ENCODE measurements around the gene GSG1L.

The GSG1L gene

DNA sequence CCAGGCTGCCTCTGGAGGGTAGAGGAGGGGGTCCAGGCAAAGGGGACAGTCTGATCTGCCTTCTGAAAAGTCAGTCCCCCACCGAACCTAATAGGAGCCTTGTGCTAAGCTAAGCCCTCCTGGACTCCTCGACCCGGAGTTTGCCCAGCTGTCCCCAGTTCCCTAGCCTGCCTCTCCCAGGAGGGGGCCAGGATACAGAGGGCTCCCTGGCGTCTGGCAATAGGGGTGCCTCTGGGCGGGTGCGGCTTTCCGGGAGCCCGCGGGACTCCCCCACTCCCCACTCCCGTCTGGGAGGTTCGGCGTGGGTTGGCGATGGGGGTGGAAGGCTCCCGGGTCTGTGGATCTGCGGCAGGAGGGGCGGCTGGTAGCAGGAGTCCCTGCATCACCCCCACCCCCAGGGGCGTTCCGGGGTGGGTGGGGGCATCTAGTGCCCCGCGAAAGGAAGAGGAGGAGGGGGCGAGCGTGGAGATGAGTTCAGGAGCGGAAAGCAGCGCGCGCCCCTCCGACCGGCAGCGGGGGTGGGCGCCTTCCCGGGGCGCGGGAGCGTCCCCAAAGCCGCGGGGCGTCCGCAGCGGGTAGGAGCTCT is 1.2 kb downstream of the GSG1L start:
- no peak for DNase-seq

DNA sequence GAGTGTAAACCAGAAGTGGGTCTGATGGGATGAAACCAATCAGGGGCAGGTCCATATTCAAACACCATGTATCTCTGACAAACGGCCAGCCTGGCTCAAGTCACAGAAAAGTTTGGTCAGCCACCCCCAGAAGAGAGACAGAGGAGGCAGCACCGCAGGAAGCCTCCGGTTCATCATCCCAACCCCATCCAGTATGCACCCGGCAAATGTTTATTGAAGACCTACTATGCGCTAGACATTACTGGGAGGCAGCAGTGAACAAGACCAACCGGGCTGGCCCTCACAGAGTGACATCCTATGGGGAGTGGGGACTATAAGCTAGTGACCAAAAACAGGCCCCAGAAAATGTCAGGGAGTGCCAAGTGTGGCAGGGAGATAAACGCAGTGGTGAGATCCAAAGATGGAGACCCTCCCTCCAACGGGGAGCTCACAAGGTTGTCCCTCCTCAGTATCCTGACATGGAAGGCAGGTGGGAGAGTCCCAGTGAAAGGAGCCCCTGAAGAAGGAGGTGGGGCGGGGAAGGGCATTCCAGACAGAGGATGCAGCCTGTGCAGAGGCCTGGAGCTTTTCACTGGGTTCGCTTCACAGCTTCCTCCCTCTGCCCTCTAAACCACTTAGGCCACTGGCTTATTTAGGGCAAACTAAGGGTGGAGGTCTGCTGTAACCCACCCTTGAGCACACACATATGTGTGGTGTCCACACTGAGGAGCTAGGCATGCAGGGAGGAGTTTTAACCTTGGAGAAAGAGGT is 2.0 kb downstream of the GSG1L start:
- DNase-seq: no peak

DNA sequence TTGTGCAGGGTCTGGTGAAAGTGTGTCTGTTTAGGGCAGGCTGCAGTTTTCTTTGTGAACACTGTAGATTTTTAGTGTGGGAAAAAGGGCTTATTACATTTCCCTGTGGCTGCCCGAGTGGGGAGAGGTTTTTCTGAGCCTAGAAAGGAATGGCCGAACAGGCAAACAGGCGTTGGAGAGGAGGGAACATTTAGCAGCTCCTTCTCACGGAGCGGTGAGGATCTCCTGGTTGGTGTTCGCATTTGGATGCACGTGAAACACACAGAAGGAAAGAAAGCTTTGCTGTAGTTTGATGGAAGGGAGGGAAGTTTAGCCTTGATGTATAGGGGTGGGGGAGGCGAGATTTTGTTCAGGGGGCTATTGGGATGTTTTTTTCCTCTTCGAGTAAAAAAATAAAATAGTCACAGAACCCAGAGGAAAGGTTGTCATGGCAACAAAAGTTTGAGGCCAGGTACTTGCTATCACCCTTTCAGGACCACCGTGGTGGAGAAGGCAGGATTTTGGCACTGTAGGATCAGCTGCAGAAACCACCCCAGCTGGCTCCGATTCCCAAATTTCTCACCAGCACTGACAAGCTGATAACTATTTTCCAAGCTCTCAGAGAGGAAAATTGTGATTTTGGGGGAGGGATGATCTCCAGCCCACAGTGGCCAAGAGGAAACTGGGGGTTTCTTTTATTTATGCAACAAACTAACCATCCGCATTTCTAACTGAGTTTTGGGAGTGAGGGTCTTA is 3.5 kb downstream of the GSG1L start:
- no peak for DNase-seq

DNA sequence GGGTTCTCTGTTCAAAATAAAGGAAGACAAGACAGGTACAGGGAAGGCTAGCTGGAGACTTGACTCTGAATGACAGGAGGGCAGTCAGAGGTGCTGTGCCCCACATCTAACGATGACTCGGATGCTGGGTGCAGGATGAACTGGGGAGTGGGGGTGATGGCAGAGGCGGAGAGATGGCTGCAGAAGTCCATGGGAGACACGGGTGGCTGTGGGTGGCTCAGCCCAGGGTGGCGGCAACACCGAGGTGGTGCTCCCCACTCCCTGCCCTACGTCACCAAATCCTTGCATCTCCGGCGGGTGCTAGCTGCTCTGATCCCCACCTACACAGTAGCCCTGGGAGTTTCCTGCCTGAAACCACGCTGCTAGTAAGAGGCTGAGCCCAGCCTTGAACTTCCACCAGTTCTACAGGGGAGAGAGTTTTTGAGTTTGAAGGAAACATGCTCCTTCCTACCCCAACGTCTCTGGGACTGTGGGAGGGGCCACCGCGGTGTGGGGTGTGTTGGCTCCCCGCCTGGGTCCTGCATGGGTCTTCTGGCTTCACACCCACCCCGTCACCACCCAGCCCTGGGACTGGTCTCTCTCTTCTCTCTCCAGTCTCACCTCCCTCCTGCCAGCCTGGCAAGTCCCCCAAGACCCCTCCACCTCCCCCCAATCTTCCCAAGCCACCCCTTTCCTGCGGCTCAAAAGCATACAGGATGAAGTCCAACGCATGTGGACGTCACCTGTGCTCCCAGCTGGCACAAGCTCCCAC is 4.5 kb downstream of the GSG1L start:
- DNase-seq: no peak

DNA sequence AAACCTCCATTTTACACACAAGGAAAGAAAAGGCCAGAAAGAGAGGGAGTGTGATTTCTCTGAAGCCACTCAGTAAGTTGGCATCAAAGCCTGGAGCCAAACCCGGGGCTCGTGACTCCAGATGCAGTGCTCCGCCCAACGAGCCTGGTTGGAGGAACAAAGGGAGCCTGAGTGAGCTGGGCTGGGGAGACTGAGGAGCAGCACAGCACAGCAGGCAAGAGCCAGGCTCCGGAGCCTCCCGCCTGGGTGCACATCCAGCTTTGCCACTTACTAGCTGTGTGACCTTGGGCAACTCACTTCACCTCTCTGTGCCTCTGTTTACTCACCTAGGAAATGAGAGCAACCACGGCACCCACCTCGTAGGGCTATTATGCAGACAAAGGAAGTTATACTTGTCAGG is 5.6 kb downstream of the GSG1L start:
- DNase-seq: no peak

DNA sequence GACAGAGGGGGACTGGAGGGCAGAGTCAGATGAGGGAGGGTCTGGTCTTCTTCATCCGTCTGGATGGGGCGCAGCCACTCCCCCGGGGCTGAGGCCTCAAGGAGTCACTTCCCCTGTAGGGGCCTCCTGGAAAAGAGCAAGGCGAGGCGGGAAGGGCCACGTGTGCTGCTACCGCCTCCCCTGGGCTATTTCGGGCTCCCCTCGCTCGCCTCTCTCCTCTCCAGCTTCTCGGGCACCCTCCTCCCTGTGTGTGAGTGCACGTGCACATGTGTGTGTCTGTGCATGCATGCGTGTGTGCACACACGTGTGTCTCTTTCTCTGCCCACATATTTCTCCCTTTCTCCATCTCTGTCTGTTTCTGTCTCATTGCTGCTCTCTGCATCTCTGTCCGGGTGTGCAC is 10.1 kb downstream of the GSG1L start:
- no peak for DNase-seq

DNA sequence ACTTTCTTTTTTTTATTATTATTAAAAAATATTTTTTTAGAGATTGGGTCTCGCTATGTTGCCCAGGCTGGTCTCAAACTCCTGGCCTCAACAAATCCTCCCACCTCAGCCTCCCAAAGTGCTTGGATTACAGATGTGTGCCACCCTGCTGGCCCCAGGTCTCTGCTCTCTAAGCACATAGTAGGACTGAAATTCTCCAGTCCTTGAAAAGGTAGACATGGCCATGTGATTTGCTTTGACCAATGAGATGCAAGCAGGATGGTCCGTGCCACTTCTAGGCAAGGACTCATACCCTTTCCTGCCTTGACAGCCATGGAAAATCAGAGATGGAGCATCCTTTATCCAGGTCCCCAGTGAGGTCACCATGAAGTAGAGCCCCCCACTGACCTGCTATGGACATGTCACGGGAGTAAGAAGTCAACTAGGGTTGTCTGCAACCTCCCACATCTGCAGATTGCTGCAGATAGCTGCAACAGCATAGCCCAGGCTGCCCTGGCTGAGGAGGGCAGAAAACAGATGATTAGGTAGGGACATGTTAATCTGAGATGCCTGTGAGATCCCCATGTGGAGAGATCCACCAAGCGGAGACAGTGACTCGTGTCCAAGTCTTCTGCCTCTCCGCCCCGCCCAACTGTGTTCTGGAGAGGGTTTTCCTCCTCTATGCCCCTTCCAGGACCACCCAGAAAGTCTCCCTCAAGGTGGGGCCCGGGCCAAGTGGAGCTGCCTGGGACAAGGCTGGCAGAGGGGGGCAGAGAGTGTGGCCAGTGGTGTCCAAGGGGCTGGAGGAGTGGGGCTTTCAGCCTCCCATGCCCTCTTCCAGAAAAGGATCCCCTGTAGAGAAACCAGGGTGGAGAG is 11.0 kb downstream of the GSG1L start:
- DNase-seq: no peak

DNA sequence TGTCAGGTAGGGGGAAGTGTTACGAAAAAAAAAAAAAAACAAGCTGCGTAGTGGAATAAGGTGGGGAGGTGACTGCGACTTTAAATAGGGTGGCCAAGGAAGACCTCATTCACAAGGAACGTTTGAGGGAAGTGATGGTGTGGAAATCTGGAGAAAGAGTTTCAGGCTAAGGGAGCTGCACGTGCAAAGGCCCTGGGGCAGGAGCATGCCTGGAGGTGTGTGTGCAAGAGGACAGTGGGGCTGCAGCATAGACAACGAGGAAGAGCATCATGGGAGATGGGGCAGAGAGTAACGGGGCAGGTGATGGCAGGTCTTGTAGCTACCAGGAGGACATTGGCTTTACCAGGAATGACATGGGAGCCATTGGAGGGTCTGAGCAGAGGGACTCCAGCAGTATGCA is 12.0 kb downstream of the GSG1L start:
- no peak for DNase-seq

DNA sequence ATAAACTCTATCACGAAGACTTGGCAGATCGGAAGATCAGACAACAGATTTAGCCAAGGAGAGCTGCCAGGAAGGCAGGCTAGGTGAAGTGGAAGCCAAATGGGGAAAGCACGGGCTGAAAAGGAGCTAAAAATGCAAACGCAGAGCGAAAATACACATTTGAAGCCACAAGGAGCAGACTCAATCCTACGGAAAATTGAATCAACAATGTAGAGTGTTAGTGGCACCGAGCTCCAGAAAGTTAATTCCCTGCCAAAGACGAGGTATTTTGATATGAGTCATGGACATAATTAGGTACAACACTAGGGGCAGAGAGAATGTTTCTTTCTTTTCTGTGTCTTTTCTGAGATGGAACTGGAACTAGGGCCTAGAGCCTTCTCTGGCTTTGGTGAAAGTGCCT is 20.7 kb downstream of the GSG1L start:
- no peak for DNase-seq

DNA sequence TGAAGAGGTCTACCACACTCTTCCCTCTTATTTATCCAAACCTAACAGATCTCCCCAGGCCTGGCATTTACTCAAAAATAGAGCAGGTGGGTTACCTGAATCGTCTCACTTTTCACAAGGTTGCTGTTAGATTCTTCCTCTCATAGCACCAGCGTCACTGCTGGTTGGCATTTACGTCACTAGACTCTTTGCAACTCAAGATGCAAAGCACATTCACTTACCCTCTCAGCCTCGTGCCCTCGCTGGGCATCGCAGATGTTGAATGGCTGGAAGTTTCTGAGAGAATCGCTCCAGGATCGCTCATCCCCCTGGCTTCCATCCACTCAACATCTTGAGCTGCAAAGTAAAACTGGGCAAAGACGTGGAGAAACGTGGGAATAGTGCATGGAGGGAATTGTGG is 21.9 kb downstream of the GSG1L start:
- no peak for DNase-seq

DNA sequence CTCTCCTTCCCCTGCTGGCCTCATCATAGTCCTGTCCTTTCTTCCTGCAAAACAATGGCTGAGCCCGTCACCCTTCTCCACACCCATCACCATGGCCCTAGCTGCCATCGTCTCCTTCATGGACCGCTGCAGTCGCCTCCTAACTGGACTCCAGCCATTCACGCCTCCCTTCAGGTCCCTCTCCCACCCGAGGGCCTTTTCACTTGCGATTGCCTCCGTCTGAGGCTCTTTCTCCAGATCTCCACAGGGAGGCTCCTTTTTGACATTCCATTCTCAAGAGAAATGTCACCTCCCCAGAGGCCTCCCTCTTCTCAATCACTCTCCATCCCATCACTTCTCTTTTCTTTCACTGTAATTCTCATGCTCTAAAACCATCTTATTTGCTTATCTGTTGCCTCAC is 23.5 kb downstream of the GSG1L start:
- DNase-seq: no peak

DNA sequence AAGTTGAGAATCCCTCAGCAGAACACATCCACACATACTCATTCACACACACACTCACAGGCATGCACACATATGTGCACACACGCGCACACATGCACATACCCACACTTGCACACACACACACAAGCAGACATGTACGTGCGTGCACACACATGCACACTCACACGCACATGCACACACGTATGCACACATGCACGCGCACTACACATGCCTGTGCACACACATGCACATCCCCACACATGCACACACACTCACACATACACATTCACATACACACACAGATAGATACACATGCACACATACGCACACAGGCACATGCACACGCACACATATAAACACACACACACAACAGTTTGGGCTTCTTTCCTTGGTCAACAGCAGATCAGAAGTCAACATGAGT is 24.0 kb downstream of the GSG1L start:
- no peak for DNase-seq

DNA sequence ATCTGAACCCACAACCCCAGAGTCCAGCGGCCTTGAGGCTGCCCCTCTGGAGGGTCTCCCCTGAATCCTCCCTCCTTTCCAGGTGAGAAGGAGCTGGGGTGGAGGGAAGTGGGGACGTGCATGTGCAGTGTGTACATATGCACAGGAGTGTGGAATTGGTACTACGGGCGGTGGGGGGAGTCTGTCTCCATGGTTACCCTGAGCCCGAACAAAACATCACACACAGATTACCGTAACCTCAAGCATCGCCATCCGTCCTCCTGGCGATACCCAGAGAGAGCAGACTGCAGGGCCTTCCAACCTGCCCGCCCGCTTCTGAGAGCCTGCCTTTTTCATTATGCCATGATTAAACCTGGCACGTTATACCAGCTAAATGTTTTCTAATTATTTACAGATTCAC is 25.1 kb downstream of the GSG1L start:
- no peak for DNase-seq

DNA sequence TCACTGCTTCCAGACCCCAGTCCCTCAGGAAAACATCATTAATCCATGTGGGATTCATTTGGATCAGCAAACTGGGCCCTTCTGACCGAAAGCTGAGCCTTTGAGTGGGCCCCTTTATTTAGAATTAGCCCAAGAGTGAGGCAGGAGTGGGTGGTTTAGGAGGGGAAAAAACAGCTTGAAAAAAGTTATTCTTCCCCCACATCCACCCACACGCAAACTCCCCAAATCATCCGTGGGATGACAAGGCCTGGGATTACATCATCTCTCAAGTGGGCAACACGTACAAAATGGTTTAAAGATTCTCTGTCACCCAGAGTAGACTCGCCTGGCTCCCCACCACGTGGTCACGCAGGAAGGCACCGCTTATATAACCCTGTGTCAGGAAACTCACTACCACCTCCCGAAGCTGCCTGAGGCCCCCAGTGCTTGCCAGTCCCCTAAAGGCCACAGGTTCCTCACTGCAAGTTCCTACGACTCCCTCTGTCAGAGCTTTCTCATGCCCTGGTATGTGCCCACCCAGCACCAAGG is 27.6 kb downstream of the GSG1L start:
- no peak for DNase-seq

DNA sequence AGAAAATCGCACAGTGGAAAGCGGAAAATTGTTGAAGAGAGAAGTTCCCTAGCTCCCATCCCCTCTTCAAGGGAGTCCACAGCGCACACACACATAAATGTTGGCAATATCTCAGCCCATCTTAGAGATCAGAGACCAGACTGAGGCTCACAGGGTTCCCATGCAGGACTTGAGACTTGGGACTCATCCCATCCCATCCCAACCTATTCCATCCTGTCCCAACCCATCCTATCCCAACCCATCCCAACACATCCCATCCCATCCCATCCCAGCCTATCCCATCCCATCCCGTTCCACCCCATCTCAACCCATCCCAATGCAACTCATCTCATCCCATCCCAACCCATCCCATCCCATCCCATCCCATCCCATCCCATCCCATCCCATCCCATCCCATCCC is 29.6 kb downstream of the GSG1L start:
- no peak for DNase-seq

DNA sequence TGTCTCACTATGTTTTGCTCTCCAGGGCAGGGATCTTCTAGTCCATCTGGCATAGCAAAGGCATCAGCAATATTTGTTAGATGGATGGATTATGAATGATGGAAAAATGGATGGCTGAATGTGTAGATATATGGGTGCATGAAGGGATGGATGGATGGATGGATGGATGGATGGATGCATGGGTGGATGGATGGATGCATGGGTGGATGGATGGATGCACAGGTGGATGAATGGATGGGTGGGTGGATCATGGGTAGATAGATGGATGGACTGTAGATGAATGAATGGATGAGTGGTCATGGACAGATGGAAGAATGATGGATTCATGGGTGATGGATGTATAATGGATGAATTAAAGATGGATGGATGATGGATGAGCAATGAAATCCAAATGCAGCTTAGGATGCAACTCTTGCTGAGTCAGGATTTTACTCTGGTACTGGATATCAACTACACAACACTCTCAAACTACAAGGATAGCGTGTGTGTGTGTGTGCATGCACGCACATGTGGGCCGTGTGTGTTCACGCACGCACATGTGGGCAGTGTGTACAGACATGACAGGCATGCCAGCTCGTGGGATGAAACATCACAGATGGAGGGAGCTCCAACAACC is 34.0 kb downstream of the GSG1L start:
- DNase-seq: no peak

DNA sequence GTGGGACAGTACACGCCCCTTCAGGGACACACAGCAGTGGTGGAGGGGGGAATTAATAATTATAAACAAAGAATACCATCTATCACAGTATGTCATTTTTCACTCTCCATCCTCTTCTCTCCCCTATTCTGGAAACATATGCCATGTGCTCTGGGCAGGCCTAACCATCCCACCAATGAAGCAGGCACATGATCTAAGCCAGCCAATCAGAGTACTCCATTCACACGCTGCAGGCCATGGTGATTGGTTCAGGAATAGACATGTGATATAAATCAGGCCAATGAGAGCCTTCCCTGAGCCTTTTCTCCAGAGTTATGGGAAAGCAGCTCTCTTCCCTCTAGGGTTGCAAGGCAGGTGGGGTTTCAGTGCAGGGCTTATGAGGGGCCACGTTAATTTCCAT is 36.5 kb downstream of the GSG1L start:
- DNase-seq: no peak

DNA sequence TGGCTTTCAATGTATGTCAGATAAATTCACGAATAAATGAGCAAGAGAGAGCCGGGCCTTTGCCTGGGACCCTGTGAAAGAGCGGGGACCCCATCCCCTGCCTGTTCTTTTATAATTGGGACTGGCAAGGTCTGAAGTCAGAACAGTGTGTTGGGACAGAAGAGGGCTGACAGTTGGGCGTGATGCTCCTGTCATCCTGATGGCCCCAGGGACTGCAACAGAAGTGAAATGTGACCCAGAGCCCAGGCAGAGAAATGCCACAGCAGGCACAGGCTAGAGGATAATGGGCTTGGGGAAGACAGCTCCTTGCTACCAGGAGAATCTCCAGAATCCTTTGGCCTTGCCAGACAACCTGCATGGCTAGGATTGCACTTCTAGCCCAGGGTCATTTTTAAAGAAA is 37.9 kb downstream of the GSG1L start:
- no peak for DNase-seq

DNA sequence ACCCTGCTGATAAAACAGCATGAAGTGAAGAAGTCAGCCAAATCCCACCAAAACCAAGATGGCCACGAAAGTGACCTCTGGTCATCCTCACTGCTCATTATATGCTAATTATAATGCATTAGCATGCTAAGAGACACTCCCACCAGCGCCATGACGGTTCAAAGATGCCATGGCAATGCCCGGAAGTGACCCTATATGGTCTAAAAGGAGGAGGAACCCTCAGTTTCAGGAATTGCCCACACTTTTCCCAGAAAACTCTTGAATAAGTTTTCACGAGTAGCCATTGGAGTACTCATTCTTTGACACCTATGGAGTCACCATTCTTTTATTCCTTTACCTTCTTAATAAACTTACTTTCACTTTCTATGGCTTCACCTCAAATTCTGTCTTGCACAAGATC is 44.3 kb downstream of the GSG1L start:
- no peak for DNase-seq

DNA sequence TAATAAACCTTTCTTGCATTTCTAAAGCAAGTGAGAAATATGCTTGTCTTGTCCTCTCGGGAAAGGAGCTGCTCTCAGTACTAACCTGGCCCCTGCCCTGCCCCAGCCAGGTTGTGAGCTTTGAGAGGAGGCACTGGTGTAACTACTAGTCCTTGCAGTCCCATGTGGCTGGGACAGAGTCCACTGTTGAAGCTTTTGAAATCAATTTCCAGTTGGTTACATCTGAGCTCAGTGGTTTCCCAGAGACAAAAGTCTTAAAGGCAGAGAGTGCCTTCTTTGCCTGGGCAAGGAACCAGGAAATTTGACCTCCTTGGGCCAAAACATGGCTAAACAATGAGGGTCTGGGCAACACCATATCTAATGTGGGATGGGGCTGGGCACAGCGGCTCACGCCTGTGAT is 48.7 kb downstream of the GSG1L start:
- DNase-seq: no peak

DNA sequence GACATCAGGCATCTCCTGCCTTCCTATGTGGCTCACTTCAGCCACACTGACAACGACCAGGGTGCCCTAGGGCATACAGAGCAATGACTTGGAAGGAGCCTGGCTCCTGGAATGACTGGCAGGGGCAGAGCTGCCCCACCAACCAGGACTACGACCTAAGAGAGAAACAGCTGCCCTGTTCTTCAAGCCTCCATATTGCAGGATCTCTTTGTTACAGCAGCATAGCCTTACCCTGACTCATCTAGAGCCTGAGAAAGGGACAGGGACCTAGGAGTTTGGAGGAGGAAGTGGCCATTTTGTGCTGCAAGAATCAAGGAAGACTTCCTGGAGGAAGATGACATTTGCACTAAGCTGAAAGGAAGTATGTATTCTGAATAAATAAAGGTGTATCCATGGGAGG is 49.6 kb downstream of the GSG1L start:
- no peak for DNase-seq

DNA sequence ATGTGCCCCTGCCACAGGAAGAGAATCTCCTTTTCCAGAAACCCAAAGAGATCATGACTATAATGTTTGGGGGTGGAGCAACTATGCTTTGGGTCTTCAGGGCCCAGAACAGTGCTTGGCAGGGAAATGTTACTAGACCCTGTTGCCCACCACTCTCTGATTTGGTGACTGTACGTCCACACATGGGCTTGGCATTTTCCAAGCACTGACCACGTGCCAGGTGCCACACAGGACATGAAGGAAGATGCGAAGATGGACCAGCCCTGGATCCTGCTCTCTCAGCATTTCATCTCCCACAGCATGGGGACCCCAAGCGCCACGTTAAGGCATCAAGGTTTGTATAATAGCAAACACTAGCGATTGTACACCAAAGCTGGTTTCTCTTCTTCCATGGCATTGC is 50.1 kb downstream of the GSG1L start:
- DNase-seq: no peak

Data from DMS 273 treated with DMSO at 0.1 percent for 48 hours (cell line).